Transverse colon (tissue), 4 donors: ENCODE results near the gene CDH13. TPM values are rescaled to one million over a fixed set of nuclear protein-coding genes. Genes with fewer than 3 reads are reported as not detected.

ENCODE experiments used
- DNase-seq: peaks from one replicate; pipeline ENCODE4 v3.0.0-alpha.2; 2019
- H3K27ac ChIP-seq, 4 donors: fragments of 200-600 bp; sonication (generic); 2 replicates each; pipeline ENCODE4 v1.5.1; 2016 to 2018; ENCODE audit warnings: inconsistent platforms in 4 of 4
- H3K27me3 ChIP-seq: fragments of 200-600 bp; sonication (generic); 2 replicates; pipeline ENCODE4 v1.5.1; 2017; ENCODE audit warnings: inconsistent platforms
- H3K36me3 ChIP-seq, 4 donors: fragments of 200-600 bp; sonication (generic); 2 replicates each; pipeline ENCODE4 v1.5.1; 2017 to 2019; ENCODE audit warnings: inconsistent platforms in 4 of 4
- H3K4me1 ChIP-seq, 4 donors: fragments of 200-600 bp; sonication (generic); 2 replicates each; pipeline ENCODE4 v1.5.1; 2017 to 2020; ENCODE audit warnings: inconsistent platforms in 4 of 4
- H3K4me3 ChIP-seq, 4 donors: fragments of 200-600 bp; sonication (generic); 1 replicate in 1 of 4; 2 replicates in 3 of 4; pipeline versions ENCODE4 v1.5.1 to v1.6.1; 2017 to 2019; ENCODE audit warnings: inconsistent platforms in 4 of 4
- H3K9me3 ChIP-seq, 2 donors: fragments of 200-600 bp; sonication (generic); 2 replicates each; pipeline ENCODE4 v1.5.1; 2017 to 2019; ENCODE audit warnings: inconsistent platforms in 2 of 2
- EP300 ChIP-seq: sonication (generic); formaldehyde crosslinking; IDR thresholded peaks from one replicate; pipeline ENCODE4 v1.6.1; 2017; ENCODE audit warnings: antibody characterized with exemption, low read depth
- POLR2A ChIP-seq: fragments of 450-650 bp; IDR thresholded peaks from one replicate; pipeline ENCODE4 v1.6.1; 2016; ENCODE audit warnings: antibody characterized with exemption, mild to moderate bottlenecking, moderate library complexity
- POLR2AphosphoS5 ChIP-seq, 3 donors: sonication (generic); formaldehyde crosslinking; IDR thresholded peaks; one replicate each; pipeline ENCODE4 v1.6.1; 2016; ENCODE audit warnings: antibody characterized with exemption in 3 of 3
- WGBS, 2 donors: methylation state at CpG; one replicate each; pipeline ENCODE4 v1.1.5; 2018; ENCODE audit warnings: low coverage in 1 of 2; 5-methylcytosine and 5-hydroxymethylcytosine counted together
- in situ Hi-C, 4 donors: fragments of 200-750 bp; cut with MboI; loops; one replicate each; pipeline versions ENCODE4 v1.15.0 to v1.15.1; 2017; ENCODE audit warnings: low sequenced_read_pairs in 3 of 4, low pct_ligation_motif_present in 1 of 4, low pct_unique_long_range_greater_than_20kb in 1 of 4
- intact Hi-C: fragments of 100-400 bp; cut with DNase I; formaldehyde crosslinking; loops from one replicate; pipeline ENCODE4 v1.15.1; 2023; ENCODE audit warnings: low total_unique reads
- total RNA-seq, 4 donors: library from RNA; depleted of rRNA; stranded (reverse); fragments of >200 nt; gene quantifications; one replicate each; pipeline ENCODE4 v1.1.0, GENCODE V29; 2016
- TF ChIP-seq, protein P1 (sequence below), 5 experiments: fragments of 200-600 bp in 3 of 5; fragments of 450-650 bp in 2 of 5; sonication (generic) in 3 of 5; IDR thresholded peaks; 1 replicate in 2 of 5; 2 replicates in 3 of 5; pipeline ENCODE4 v1.5.1; 2016 to 2017; ENCODE audit warnings: antibody characterized with exemption in 5 of 5, inconsistent platforms in 3 of 5, mild to moderate bottlenecking in 2 of 5, moderate library complexity in 1 of 5

Gene CDH13
- total RNA-seq, 4 donors from 2014 or later, result 3.8 to 28.1 (median 5.8) TPM

DNA sequence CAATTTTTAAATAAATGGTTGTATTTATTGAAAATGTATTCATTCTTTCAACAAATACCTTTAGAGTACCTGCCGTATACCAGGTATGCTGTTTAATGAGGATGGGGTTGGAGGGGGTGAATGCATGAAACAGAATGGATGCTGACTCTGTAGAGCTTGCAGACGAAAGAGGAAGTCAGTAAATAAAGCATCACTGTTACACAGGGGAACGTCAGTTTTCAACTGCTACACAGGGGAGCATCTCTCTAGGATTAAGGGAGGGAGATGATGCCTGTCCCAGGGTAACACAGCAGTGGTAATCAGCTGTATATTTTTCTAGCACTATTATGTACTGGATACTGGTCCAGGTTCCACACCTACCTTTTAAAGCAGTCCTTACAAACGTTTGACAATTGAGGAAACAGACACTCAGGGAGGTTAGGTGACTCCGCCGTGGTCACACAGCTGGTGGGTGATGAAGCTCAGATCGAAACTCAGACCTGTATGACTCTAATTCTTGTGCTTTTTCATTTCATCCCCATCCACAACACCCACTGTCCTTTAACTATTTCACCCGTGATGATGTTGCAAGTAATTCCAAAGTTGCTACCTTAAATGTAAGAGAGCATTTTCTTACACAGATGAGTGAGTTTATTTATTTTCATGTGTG lies 728.9 kb downstream of the CDH13 start:
- in situ Hi-C loops, result no loop called here
- Histone ChIP-seq H3K4me1 (no peaks in the 10 kb centered on the region), H3K9me3 (no peaks in the 10 kb centered on the region), H3K36me3 (no peaks in the 10 kb centered on the region), H3K4me3 (no peak overlapping the region), H3K27me3 (no peaks in the 10 kb centered on the region), H3K27ac (no peak overlapping the region)
- no peak for DNase-seq
- TF ChIP-seq, protein P1, sequence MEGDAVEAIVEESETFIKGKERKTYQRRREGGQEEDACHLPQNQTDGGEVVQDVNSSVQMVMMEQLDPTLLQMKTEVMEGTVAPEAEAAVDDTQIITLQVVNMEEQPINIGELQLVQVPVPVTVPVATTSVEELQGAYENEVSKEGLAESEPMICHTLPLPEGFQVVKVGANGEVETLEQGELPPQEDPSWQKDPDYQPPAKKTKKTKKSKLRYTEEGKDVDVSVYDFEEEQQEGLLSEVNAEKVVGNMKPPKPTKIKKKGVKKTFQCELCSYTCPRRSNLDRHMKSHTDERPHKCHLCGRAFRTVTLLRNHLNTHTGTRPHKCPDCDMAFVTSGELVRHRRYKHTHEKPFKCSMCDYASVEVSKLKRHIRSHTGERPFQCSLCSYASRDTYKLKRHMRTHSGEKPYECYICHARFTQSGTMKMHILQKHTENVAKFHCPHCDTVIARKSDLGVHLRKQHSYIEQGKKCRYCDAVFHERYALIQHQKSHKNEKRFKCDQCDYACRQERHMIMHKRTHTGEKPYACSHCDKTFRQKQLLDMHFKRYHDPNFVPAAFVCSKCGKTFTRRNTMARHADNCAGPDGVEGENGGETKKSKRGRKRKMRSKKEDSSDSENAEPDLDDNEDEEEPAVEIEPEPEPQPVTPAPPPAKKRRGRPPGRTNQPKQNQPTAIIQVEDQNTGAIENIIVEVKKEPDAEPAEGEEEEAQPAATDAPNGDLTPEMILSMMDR (IDR thresholded peaks at IDR 0.05), result no peak
- TF ChIP-seq EP300 (no peak), POLR2A (no peak), POLR2AphosphoS5 (IDR thresholded peaks at IDR 0.05) (no peak)
- WGBS, 2 donors, result 48 to 53% methylated on average over 8 of the region's 8 CpGs
- intact Hi-C loops, result no loop called here

DNA sequence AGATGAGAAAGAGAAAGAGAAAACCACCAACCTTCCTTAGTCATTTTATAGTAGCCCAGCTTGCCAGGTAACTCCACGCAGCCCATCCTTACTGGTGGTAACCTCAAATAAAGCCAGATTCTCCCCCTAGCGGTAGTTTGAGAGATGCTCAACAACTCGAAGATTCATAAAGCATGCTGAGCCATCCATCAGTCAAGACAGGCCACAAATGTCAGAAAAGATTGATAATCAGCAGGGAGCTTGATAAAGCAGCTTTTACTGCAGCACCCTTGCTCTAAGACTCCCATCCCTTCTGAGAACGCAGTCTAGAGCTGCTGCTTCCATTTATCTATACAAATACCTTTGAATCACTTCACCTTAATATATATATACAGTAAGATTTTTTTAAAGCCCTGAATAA lies 729.5 kb downstream of the CDH13 start:
- no peak overlapping the region for H3K4me3 ChIP-seq
- TF ChIP-seq POLR2AphosphoS5 (IDR thresholded peaks at IDR 0.05) (no peak), EP300 (no peak), POLR2A (no peak)
- TF ChIP-seq, protein P1 (IDR thresholded peaks at IDR 0.05), result peak; percentile 27 to 55 (median 48)
- 8 to 18% methylated on average over 3 to 4 of the region's 4 CpGs for WGBS, 2 donors
- in situ Hi-C loops, result no loop called here
- H3K4me1 ChIP-seq, result no peaks in the 10 kb centered on the region
- no peak overlapping the region for H3K27ac ChIP-seq
- no peaks in the 10 kb centered on the region for H3K9me3 ChIP-seq
- no peaks in the 10 kb centered on the region for H3K27me3 ChIP-seq
- DNase-seq, result no peak
- intact Hi-C loops, result no loop called here
- H3K36me3 ChIP-seq, result no peaks in the 10 kb centered on the region

DNA sequence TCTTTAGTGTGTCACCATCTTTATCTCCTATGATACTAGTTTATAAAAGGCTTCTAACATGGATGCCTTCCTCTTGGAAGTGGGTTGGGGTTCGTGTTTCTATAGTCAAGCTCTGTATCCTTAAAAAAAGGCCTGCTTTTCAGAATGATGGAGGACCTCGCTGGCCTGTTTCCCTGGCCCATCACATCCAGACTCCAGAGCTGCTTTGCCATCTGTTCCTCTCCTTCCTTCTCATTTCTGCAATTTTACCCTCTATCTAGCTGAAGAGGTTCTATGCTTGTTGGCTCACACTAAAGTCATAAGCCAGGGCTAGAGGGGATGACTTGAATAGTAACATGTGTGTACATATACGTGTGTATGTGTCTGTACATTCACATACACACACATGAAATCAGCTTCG lies 730.2 kb downstream of the CDH13 start:
- no peak overlapping the region for H3K27ac ChIP-seq
- no peak for DNase-seq
- intact Hi-C loops, result no loop called here
- 71 to 77% methylated on average over 4 of the region's 4 CpGs for WGBS, 2 donors
- H3K9me3 ChIP-seq, result no peaks in the 10 kb centered on the region
- H3K4me3 ChIP-seq, result no peak overlapping the region
- no peaks in the 10 kb centered on the region for H3K4me1 ChIP-seq
- H3K36me3 ChIP-seq, result no peaks in the 10 kb centered on the region
- TF ChIP-seq EP300 (no peak), POLR2AphosphoS5 (IDR thresholded peaks at IDR 0.05) (no peak), POLR2A (no peak)
- TF ChIP-seq, protein P1 (IDR thresholded peaks at IDR 0.05), result no peak
- in situ Hi-C loops, result no loop called here
- no peaks in the 10 kb centered on the region for H3K27me3 ChIP-seq

DNA sequence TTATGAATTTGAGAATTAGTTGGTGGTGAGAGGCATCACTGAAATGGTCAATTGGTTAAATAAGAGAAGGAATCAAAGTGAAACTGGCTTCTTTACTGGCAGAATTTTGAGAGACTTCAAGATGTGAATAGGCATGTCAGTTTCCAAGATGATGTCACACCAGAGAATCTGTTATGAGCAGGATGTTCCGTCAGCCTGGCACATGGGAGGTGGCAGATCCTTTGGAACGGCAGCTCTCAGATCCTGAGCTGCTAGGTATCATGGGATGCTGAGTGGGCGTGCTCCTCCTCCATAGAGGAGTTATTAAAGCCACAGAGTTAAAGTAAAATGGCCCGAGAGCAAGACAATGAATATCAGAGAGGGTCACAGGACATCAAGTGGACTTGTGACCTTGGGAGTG lies 736.8 kb downstream of the CDH13 start:
- TF ChIP-seq POLR2A (no peak), POLR2AphosphoS5 (IDR thresholded peaks at IDR 0.05) (no peak), EP300 (no peak)
- TF ChIP-seq, protein P1 (IDR thresholded peaks at IDR 0.05), result no peak
- in situ Hi-C loops (no loop called here), intact Hi-C loops (no loop called here)
- H3K27me3 ChIP-seq, result no peaks in the 10 kb centered on the region
- DNase-seq, result no peak
- H3K4me1 ChIP-seq, result no peaks in the 10 kb centered on the region
- no peak overlapping the region for H3K4me3 ChIP-seq
- H3K27ac ChIP-seq, result no peak overlapping the region
- 66 to 69% methylated on average over 2 to 4 of the region's 4 CpGs for WGBS, 2 donors
- no peaks in the 10 kb centered on the region for H3K9me3 ChIP-seq
- no peaks in the 10 kb centered on the region for H3K36me3 ChIP-seq
